Naive thymus-derived CD8-positive, alpha-beta T cell (primary cell): Measurements from ENCODE around the gene PSG6. TPM values are rescaled to one million over a fixed set of nuclear protein-coding genes. Genes with fewer than 3 reads are reported as not detected.
"Not testable (repeated sequence)": the region's sequence is repeated elsewhere in the genome, so short reads cannot be mapped to it uniquely, and the experiment has no call there.

ENCODE experiments used
- ATAC-seq, 2 donors: fragments of 150-1000 bp; cut with Tn5 transposase in 1 of 2; sonication (Bioruptor Pico), chemical (Tn5 transposase) in 1 of 2; 1 replicate in 1 of 2; 2 replicates in 1 of 2; pipeline ENCODE4 v1.10.0; 2021; ENCODE audit warnings: mild to moderate bottlenecking in 2 of 2, moderate library complexity in 2 of 2
- POLR2A ChIA-PET: fragments of 350-600 bp; sonication (Branson Sonifier 250); formaldehyde crosslinking; loops from one replicate; lab custom pipeline; 2021; ENCODE audit warnings: antibody characterized with exemption; lab: Charles Lee
- DNase-seq, 10 donors: peaks; one replicate each; pipeline versions ENCODE4 v3.0.0 to v3.0.0-alpha.2; 2020 to 2022
- H3K27ac Mint-ChIP-seq, 10 donors: one replicate each; pipeline ENCODE4 v1.8.0; 2020 to 2022; ENCODE audit warnings: mild to moderate bottlenecking in 10 of 10, mixed read lengths in 10 of 10, moderate library complexity in 4 of 10, inconsistent platforms in 1 of 10
- H3K27me3 Mint-ChIP-seq, 5 donors: one replicate each; pipeline ENCODE4 v1.8.0; 2021 to 2022; ENCODE audit warnings: mixed read lengths in 5 of 5
- H3K36me3 Mint-ChIP-seq, 3 donors: one replicate each; pipeline ENCODE4 v1.8.0; 2020 to 2022; ENCODE audit warnings: mixed read lengths in 3 of 3, mild to moderate bottlenecking in 2 of 3, inconsistent platforms in 1 of 3
- H3K4me1 Mint-ChIP-seq, 4 donors: one replicate each; pipeline ENCODE4 v1.8.0; 2021 to 2022; ENCODE audit warnings: mixed read lengths in 4 of 4
- H3K4me3 Mint-ChIP-seq, 10 donors: one replicate each; pipeline ENCODE4 v1.8.0; 2020 to 2022; ENCODE audit warnings: mild to moderate bottlenecking in 10 of 10, mixed read lengths in 10 of 10, moderate library complexity in 6 of 10, inconsistent platforms in 1 of 10
- H3K9me3 Mint-ChIP-seq, 9 donors: one replicate each; pipeline ENCODE4 v1.8.0; 2020 to 2022; ENCODE audit warnings: mixed read lengths in 9 of 9, mild to moderate bottlenecking in 3 of 9, inconsistent platforms in 1 of 9, moderate library complexity in 1 of 9
- polyA plus RNA-seq, 3 donors: library from polyadenylated mRNA; unstranded; fragments of 300-500 nt; fragmentation: Illumina TruSeq; gene quantifications; one replicate each; pipeline ENCODE4 v1.2.3, GENCODE V29; 2021
- total RNA-seq, 8 experiments: library from RNA in 2 of 8; stranded (reverse) in 2 of 8; gene quantifications; one replicate each; pipeline ENCODE4 v1.2.3 and lab custom pipeline; 2021 to 2026

PSG6 gene
- total and polyA plus RNA-seq, 5 experiments from 2014 or later: not detected

DNA sequence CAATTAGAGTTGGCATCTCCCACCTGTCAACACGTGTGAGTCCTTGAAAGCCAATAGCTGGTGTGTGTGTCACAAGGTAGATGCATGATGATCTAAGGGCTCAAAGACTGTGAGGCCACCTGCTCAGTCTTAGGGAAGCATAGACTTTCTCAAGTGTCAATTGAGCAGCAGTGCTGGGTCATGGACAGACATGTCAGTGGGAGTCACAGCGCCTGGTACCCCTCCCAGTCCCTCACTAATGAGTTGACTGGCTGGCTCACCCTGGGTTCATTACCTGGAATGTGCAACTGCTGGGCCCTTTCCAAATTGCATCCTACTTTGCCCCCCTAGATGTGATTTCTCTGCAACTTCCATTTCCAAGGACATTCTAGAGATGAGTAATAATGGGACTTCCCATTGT is 9.1 kb upstream of the PSG6 start:
- Mint-ChIP-seq H3K27ac (no peak overlapping the region), H3K4me3 (no peak overlapping the region), H3K27me3 (peaks cover 14 to 40% (median 15%) of the 10 kb centered on the region in 5 donors), H3K36me3 (no peaks in the 10 kb centered on the region), H3K4me1 (peaks cover 0 to 3% (median 0%) of the 10 kb centered on the region in 4 donors), H3K9me3 (no peaks in the 10 kb centered on the region)
- DNase-seq (no peak), ATAC-seq (no peak)
- POLR2A ChIA-PET: no interaction called here

DNA sequence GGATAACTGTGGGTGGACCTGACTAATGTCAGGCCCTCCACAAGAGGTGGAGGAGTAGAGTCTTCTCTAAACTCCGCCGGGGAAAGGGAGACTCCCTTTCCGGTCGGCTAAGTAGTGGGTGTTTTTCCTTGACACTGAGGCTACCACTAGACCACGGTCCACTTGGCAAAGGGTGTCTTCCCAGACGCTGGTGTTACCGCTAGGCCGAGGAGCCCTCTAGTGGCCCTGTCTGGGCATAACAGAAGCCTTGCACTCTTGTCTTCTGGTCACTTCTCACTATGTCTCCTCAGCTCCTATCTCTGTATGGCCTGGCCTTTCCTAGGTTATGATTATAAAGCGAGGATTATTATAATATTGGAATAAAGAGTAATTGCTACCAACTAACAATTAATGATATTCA is 5.4 kb upstream of the PSG6 start:
- H3K4me3 Mint-ChIP-seq, H3K36me3 Mint-ChIP-seq, H3K4me1 Mint-ChIP-seq, ATAC-seq, POLR2A ChIA-PET, H3K27ac Mint-ChIP-seq, H3K9me3 Mint-ChIP-seq, DNase-seq: not testable (repeated sequence)
- H3K27me3 Mint-ChIP-seq: peaks cover 6 to 55% (median 21%) of the 10 kb centered on the region in 5 donors

DNA sequence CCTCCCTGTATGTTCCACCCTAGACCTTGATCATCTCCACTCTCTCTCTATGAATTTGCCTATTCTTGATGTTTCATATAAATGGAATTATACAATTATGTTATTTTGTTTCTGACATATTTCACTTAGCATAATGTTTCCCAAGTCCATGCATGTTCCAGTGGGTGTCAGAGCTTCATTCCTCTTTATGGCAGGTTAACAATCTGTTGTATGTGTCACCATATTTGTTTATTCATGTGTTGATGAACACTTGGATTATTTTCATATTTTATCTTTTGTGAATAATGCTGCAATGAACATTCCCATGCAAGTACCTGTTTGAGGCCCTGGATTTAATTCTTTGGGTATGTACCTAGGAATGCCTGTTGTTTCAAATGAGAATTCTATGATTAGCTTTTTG is 3.3 kb upstream of the PSG6 start:
- H3K36me3 Mint-ChIP-seq, DNase-seq, H3K27ac Mint-ChIP-seq, H3K4me3 Mint-ChIP-seq, ATAC-seq, POLR2A ChIA-PET, H3K4me1 Mint-ChIP-seq, H3K9me3 Mint-ChIP-seq: not testable (repeated sequence)
- peaks cover 6 to 48% (median 12%) of the 10 kb centered on the region in 5 donors for H3K27me3 Mint-ChIP-seq

DNA sequence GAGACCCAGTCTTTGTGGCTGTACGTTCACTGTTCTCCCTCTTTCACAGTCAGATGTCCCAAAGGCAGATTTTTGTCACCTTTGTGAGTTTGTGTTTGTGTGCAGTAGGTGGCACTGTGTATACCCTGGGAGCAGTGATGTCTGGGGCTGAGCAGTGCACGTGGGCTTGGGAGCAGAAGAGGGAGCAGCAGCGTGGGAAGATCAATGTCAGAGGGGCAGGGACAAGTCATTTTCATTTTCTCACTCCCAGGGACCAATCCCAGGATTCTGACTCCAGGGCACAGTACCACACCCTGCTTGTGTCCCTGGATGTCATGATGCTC is 2.0 kb upstream of the PSG6 start:
- Mint-ChIP-seq H3K4me3 (no peak overlapping the region), H3K27me3 (peaks cover 3 to 48% (median 12%) of the 10 kb centered on the region in 5 donors), H3K9me3 (no peaks in the 10 kb centered on the region), H3K27ac (no peak overlapping the region), H3K36me3 (no peaks in the 10 kb centered on the region), H3K4me1 (peaks cover 0 to 3% (median 0%) of the 10 kb centered on the region in 4 donors)
- DNase-seq (no peak), ATAC-seq (no peak)
- POLR2A ChIA-PET: no interaction called here

DNA sequence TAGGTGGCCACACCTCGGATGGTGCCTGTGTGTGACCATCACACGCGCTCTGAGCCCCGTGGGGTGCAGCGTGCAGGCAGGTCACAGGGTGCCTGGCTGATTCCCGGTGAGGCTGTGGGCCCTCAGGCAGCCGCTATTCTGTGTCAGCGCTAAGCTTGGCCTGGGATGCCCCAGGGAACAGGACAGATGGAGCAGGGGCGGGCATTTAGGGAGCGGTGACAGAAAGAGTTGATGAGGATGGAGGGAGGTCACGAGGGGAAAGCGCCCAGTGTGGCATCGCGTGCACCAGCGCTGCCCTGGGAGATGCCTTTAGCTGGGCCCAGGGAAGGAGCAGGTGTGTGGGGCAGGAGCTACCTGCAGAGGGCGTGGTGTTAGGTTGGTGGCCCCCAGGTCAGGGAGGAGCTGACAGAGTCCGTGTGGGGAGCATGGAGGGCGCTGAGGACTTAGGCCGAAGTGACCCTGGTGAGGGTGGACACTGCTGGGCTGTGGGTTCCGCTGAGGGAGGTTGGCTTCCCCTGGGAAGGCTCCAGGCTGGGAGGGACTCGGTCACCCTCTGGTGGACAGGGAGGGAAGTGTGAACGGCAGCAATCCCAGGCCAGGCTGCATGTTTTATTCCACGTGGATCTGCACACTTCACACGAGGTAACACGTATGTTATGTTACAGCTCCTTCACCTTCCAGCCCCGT is 1.5 kb upstream of the PSG6 start:
- H3K9me3 Mint-ChIP-seq, H3K36me3 Mint-ChIP-seq, POLR2A ChIA-PET, DNase-seq, H3K4me1 Mint-ChIP-seq, ATAC-seq, H3K4me3 Mint-ChIP-seq: not testable (repeated sequence)
- H3K27ac Mint-ChIP-seq: peak overlapping the region in 1 of 10 donors; percentile 69
- peaks cover 3 to 48% (median 13%) of the 10 kb centered on the region in 5 donors for H3K27me3 Mint-ChIP-seq

DNA sequence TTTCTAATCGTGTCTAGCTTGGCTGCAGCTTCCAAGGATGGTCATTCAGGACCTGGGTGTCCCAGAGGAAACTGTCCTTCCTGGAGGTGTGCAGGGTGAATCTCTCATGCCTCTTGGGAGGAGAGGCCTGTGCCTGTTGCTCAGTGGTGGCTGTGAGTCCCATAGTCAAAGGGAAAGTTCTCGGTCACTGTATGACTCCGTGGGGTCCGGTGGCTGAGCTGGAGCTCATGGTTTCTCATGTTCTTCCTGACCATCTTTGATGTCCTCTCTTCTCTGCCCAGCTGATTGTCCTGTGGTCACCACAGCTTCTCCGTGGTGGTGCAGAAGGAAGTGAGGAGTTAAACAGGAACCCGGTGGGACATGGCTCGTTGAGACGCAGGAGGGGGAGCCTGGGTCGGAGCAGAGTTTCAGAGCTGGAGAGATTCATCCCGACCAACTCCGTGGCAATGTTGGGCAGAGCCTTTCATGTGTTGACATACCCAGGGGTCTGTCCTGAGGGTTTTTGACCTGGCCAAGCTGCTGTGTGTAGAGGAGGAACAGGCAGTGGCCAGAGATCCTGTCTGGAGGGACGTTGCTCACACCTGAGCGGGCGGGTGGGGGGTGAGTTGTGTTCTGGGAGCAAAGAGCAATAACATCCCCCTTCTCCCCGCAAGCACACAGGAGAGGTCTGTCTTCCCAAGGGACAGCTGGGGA is 829 bp upstream of the PSG6 start:
- H3K4me1 Mint-ChIP-seq, H3K36me3 Mint-ChIP-seq, ATAC-seq, DNase-seq, H3K9me3 Mint-ChIP-seq, POLR2A ChIA-PET, H3K27ac Mint-ChIP-seq, H3K4me3 Mint-ChIP-seq: not testable (repeated sequence)
- peaks cover 3 to 48% (median 13%) of the 10 kb centered on the region in 5 donors for H3K27me3 Mint-ChIP-seq

DNA sequence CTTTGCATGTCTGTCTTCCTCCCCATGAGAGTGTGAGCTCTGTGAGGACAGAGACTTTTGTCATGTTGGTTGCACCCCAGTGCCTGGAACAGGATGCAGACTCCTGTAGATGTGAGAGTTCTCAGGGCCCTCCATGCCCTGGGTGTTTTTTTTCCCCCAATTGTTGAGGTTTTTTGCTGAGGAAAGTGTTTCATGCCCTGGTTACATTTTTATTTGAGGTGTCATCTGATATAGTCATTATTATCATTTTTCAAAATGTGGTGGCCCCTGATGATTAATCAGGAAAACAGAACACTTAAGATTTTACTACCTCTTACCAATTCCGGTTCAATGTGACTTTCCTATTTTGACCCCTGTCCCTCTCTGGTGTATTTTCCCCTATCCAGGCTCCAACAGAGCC is 763 bp downstream of the PSG6 start:
- H3K27ac Mint-ChIP-seq, H3K36me3 Mint-ChIP-seq, ATAC-seq, H3K4me3 Mint-ChIP-seq, H3K4me1 Mint-ChIP-seq, DNase-seq, POLR2A ChIA-PET, H3K9me3 Mint-ChIP-seq: not testable (repeated sequence)
- peaks cover 0 to 38% (median 13%) of the 10 kb centered on the region in 5 donors for H3K27me3 Mint-ChIP-seq

DNA sequence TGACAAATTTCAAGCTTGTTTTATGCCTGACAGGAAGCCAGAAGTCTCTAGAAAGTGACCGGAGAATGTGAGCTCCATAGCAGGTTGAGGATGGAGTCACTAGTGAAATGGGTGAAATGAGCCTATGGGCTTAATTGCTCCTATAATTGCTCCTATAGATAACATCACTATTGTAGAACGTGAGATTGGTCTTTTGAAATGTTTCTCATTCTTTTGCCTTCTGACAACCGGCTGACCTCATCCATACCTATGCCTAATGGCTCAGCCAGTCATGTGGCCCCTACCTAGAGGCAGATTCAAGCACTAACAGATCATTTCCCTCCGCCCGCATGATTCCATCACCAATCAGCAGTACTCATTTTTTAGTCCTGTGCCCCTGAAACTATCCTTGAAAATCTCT is 4.2 kb downstream of the PSG6 start:
- POLR2A ChIA-PET, H3K4me3 Mint-ChIP-seq, H3K36me3 Mint-ChIP-seq, H3K4me1 Mint-ChIP-seq, H3K9me3 Mint-ChIP-seq, ATAC-seq, H3K27ac Mint-ChIP-seq, DNase-seq: not testable (repeated sequence)
- H3K27me3 Mint-ChIP-seq: peaks cover 2 to 12% (median 5%) of the 10 kb centered on the region in 5 donors

DNA sequence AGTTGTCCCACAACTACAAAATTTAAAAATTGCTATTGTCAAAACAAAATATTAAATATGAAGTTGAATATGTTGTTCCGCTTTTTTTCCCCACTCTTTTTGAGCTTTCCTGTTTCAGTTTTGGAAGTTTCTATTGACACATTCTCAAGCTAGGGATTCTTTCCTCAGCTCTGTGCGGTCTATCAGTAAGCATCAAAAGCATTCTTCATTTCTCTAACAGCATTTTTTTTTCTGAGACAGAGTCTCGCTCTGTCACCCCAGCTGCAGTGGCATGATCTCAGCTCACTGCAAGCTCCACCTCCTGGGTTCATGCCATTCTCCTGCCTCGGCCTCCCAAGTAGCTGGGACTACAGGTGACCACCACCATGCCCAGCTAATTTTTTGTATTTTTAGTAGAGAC is 4.8 kb downstream of the PSG6 start:
- H3K4me1 Mint-ChIP-seq, H3K27ac Mint-ChIP-seq, DNase-seq, POLR2A ChIA-PET, H3K36me3 Mint-ChIP-seq, ATAC-seq, H3K4me3 Mint-ChIP-seq, H3K9me3 Mint-ChIP-seq: not testable (repeated sequence)
- H3K27me3 Mint-ChIP-seq: peaks cover 3 to 11% (median 4%) of the 10 kb centered on the region in 5 donors

DNA sequence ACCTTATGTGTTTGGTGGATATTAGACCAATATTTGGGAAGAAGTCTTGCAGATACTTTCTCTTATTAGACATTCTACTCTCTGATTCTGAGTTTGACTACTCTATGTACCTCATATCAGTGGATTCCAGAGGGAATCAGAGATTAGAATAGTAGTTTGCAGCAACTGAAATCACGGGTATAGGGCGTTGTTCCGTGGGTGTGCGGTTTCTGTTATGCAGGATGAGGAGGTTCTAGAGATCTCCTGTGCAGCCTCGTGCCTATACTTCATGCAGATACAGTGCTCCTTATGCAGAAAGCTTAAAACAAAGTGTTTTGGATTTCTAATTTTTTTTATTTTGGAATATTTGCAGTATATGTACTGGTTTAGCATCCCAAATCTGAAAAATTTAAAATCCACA is 6.0 kb downstream of the PSG6 start:
- H3K4me3 Mint-ChIP-seq, H3K4me1 Mint-ChIP-seq, POLR2A ChIA-PET, ATAC-seq, DNase-seq, H3K27ac Mint-ChIP-seq, H3K36me3 Mint-ChIP-seq, H3K9me3 Mint-ChIP-seq: not testable (repeated sequence)
- peaks cover 3 to 20% (median 6%) of the 10 kb centered on the region in 5 donors for H3K27me3 Mint-ChIP-seq

DNA sequence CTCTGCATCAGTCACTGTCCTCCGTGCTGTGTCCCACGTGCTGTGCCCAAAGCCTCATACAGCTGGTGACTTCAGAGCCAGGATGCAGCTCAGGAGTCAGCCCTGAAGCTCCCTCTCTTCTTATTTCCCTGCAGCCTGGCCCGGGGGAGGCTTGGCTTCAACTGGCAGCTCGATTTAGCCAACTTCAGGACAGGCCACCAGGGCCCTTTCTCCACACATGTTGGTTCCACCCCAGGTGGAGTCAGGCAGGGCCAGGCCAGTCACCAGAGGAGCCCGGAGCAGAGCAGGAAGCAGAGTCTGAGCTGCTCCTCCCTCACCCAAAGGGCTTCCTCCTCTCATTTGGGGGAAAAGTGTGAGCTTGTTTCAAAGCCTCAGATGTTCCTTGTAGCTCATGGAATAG is 11.5 kb downstream of the PSG6 start:
- ATAC-seq, H3K4me3 Mint-ChIP-seq, DNase-seq, H3K27ac Mint-ChIP-seq, H3K4me1 Mint-ChIP-seq, H3K36me3 Mint-ChIP-seq, POLR2A ChIA-PET, H3K9me3 Mint-ChIP-seq: not testable (repeated sequence)
- H3K27me3 Mint-ChIP-seq: peaks cover 10 to 40% (median 15%) of the 10 kb centered on the region in 5 donors

DNA sequence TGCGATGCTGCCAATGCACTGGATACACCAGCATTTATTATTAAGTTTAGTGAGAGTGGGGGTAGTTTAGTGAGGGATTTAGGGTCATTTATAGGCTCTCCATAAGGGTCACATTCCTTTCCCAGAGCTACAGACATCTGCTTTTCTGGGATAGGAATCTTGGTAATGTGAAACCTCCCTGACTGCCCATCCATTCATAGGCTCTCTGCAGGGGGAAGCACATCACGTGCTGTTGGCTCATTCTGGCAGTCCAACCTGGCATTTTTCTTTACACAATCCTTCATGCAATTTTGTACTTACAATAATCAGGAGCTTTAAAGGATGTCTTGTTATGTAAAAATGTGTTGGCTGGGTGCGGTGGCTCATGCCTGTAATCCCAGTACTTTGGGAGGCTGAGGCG is 17.1 kb downstream of the PSG6 start:
- peaks cover 10 to 63% (median 26%) of the 10 kb centered on the region in 5 donors for H3K27me3 Mint-ChIP-seq
- H3K36me3 Mint-ChIP-seq: not testable (repeated sequence)

DNA sequence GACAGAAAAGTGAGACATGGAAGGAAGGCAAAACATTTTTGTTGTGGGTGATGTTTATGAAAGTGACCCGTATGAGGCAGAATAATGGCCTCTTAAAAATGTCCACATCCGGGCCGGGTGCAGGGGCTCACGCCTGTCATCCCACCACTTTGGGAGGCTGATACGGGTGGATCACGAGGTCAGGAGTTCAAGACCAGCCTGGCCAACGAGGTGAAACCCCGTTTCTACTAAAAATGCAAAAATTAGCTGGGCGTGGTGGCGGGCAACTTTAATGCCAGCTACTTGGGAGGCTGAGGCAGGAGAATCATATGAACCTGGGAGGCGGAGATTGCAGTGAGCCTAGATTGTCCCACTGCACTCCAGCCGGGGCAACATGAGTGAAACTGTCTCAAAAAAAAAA is 18.0 kb downstream of the PSG6 start:
- ATAC-seq, DNase-seq, H3K4me1 Mint-ChIP-seq, H3K27ac Mint-ChIP-seq, H3K36me3 Mint-ChIP-seq, POLR2A ChIA-PET, H3K4me3 Mint-ChIP-seq: not testable (repeated sequence)
- Mint-ChIP-seq H3K9me3 (peaks cover 0 to 17% (median 6%) of the 10 kb centered on the region in 9 donors), H3K27me3 (peaks cover 10 to 63% (median 24%) of the 10 kb centered on the region in 5 donors)

More for the DNA sequence above, 17.1 kb downstream of the PSG6 start:
- POLR2A ChIA-PET, H3K4me1 Mint-ChIP-seq, H3K4me3 Mint-ChIP-seq, ATAC-seq, DNase-seq, H3K27ac Mint-ChIP-seq: not testable (repeated sequence)
- H3K9me3 Mint-ChIP-seq: peaks cover 0 to 13% (median 6%) of the 10 kb centered on the region in 9 donors
